ENCODE measurements around the gene ZNF787. TPM values are rescaled to one million over a fixed set of nuclear protein-coding genes. Genes with fewer than 3 reads are reported as not detected.

Gene ZNF787
- total and polyA plus RNA-seq, 2 of the 4 experiments (the other 2 are of a cell fraction): 4.8 to 11.2 TPM

DNA sequence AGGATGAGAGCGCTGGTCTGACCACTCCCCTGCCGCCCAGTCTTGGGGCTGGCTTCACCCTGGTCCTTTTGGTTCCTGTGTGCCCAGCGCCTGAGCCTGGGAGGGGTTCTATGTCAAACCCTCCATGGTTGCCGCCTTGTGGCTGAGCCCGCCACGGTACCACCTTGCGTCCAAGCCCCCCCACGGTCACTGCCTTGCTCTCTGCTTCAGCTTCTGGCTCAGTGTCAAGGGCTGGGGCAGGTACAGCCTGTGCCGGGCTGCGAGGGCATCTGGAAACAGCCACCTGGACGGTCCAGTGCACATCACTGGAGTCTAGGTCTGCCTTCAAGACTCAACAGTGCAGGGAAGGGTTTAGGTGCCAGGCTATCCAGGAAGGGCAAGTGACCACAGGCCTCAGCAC is 40.4 kb upstream of the ZNF787 start:
- Histone ChIP-seq H3K14ac (replicated peaks; ENCODE audit: low read depth, low read length) (no peak overlapping the region), H3K4ac (ENCODE audit: low read depth, low read length) (no peak overlapping the region), H3K56ac (ENCODE audit: extremely low read depth, insufficient read depth, low read length) (no peak overlapping the region), H2BK15ac (ENCODE audit: low read depth, low read length) (no peak overlapping the region), H4K91ac (ENCODE audit: insufficient read depth, low read depth, low read length) (no peak overlapping the region), H4K5ac (ENCODE audit: low read depth, low read length) (no peak overlapping the region), H4K8ac (ENCODE audit: low read depth in 2 of 2, low read length in 2 of 2) (no peak overlapping the region), H2AFZ (replicated peaks; ENCODE audit: low read length, poor library complexity) (no peak overlapping the region), H3K4me1 (ENCODE audit: control insufficient read depth, insufficient read depth, low read length) (no peaks in the 10 kb centered on the region), H2BK20ac (ENCODE audit: low read depth, low read length) (no peak overlapping the region), H2BK120ac (ENCODE audit: low read depth, low read length) (no peak overlapping the region), H2BK5ac (ENCODE audit: low read depth, low read length, poor library complexity, severe bottlenecking) (no peak overlapping the region), H3K79me1 (ENCODE audit: low read depth in 1 of 2, low read length in 2 of 2) (no peaks in the 10 kb centered on the region), H2AK9ac (replicated peaks; ENCODE audit: low read depth, low read length, poor library complexity) (no peak overlapping the region), H3K9ac (ENCODE audit: low read depth, low read length) (no peak overlapping the region), H3K36me3 (ENCODE audit: control insufficient read depth, insufficient read depth, low read length) (peaks cover 25% of the 10 kb centered on the region), H3K9me1 (ENCODE audit: insufficient read depth, low read length) (no peaks in the 10 kb centered on the region; the same call in 1 of the 2 replicates), H3K9me3 (ENCODE audit: control insufficient read depth, insufficient read depth, low read length) (no peaks in the 10 kb centered on the region), H3K4me3 (ENCODE audit: insufficient read depth, low read depth, low read length) (no peak overlapping the region), H4K20me1 (ENCODE audit: insufficient read depth, low read length) (no peaks in the 10 kb centered on the region), H3K27ac (ENCODE audit: insufficient read depth, low read length) (no peak overlapping the region), H2AK5ac (ENCODE audit: low read depth, low read length) (peak overlapping the region; percentile 8; the same call in 1 of the 2 replicates), H3K27me3 (ENCODE audit: control insufficient read depth, insufficient read depth, low read length) (no peaks in the 10 kb centered on the region), H3K4me2 (ENCODE audit: low read depth, low read length) (no peak overlapping the region), H3K18ac (ENCODE audit: low read depth, low read length) (no peak overlapping the region), H3K23ac (ENCODE audit: low read depth, low read length) (no peak overlapping the region)
- POLR2A ChIA-PET (ENCODE audit: unreplicated experiment): no interaction called here
- DNase-seq (no peak), ATAC-seq (ENCODE audit: low read depth) (no peak)
- 92% methylated on average over 8 of the region's 11 CpGs; no CpG with 5 or more reads in 1 of the 2 experiments for WGBS, 2 experiments (ENCODE audit: extremely low coverage in 2 of 2, insufficient read length in 1 of 2)
- dilution Hi-C loops (cut with HindIII; ENCODE audit: low sequenced_read_pairs, unreplicated experiment): no loop called here
- BruUV-seq (replicated peaks): no TSS peak
- intact Hi-C loops (cut with micrococcal nuclease): no loop called here
- TF ChIP-seq MXI1 (IDR thresholded peaks at IDR 0.05; ENCODE audit: borderline replicate concordance, low read depth, low read length) (no peak), CHD1 (IDR thresholded peaks at IDR 0.05; ENCODE audit: low read depth, low read length) (no peak), RFX5 (IDR thresholded peaks at IDR 0.05; ENCODE audit: low read depth, low read length) (no peak), NFE2L2 (IDR thresholded peaks at IDR 0.05; ENCODE audit: low read depth, low read length) (no peak), MAZ (IDR thresholded peaks at IDR 0.05; ENCODE audit: borderline replicate concordance, low read depth, low read length) (no peak), RAD21 (IDR thresholded peaks at IDR 0.05; ENCODE audit: low read length) (no peak), SMC3 (IDR thresholded peaks at IDR 0.05; ENCODE audit: low read depth, low read length) (no peak), CEBPB (IDR thresholded peaks at IDR 0.05; ENCODE audit: low read depth, low read length) (no peak), FOS (IDR thresholded peaks at IDR 0.05; ENCODE audit: low read depth, low read length) (no peak), RCOR1 (IDR thresholded peaks at IDR 0.05; ENCODE audit: insufficient replicate concordance, low read length) (no peak), BHLHE40 (IDR thresholded peaks at IDR 0.05; ENCODE audit: low read depth, low read length) (no peak), MAFK (IDR thresholded peaks at IDR 0.05; ENCODE audit: low read depth, low read length) (no peak)
- TF ChIP-seq, protein P1, sequence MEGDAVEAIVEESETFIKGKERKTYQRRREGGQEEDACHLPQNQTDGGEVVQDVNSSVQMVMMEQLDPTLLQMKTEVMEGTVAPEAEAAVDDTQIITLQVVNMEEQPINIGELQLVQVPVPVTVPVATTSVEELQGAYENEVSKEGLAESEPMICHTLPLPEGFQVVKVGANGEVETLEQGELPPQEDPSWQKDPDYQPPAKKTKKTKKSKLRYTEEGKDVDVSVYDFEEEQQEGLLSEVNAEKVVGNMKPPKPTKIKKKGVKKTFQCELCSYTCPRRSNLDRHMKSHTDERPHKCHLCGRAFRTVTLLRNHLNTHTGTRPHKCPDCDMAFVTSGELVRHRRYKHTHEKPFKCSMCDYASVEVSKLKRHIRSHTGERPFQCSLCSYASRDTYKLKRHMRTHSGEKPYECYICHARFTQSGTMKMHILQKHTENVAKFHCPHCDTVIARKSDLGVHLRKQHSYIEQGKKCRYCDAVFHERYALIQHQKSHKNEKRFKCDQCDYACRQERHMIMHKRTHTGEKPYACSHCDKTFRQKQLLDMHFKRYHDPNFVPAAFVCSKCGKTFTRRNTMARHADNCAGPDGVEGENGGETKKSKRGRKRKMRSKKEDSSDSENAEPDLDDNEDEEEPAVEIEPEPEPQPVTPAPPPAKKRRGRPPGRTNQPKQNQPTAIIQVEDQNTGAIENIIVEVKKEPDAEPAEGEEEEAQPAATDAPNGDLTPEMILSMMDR (conservative IDR thresholded peaks at IDR 0.05; ENCODE audit: low read depth, low read length): no peak
- TF ChIP-seq, protein P2, sequence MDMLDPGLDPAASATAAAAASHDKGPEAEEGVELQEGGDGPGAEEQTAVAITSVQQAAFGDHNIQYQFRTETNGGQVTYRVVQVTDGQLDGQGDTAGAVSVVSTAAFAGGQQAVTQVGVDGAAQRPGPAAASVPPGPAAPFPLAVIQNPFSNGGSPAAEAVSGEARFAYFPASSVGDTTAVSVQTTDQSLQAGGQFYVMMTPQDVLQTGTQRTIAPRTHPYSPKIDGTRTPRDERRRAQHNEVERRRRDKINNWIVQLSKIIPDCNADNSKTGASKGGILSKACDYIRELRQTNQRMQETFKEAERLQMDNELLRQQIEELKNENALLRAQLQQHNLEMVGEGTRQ (IDR thresholded peaks at IDR 0.05; ENCODE audit: low read depth, low read length): no peak
- CTCF ChIA-PET: interaction anchor here (0.7 to 0.9 kb wide), 2 partner anchors 85 to 92 kb away, joined by 3 read pairs; no protein-coding TSS in a partner anchor
- in situ Hi-C loops (cut with MboI; ENCODE audit: low sequenced_read_pairs): no loop called here

All from IMR-90 (cell line).